SK-N-SH (cell line): ENCODE data around the gene HLA-DMA. TPM values are rescaled to one million over a fixed set of nuclear protein-coding genes. Genes with fewer than 3 reads are reported as not detected.

Experiments
- CTCF ChIA-PET: fragments of 300-600, 350-600 bp; formaldehyde crosslinking; extraction: SDS; loops from one replicate; lab custom pipeline; 2021; lab: Yijun Ruan, JAX
- POLR2A ChIA-PET: fragments of 350-600 bp; sonication (Branson Sonifier 250); formaldehyde crosslinking; extraction: SDS; loops from one replicate; lab custom pipeline; 2020; ENCODE audit warnings: antibody characterized with exemption, inconsistent platforms; lab: Yijun Ruan, JAX
- DNase-seq: peaks from one replicate; pipeline ENCODE4 v3.0.0; 2012
- H2AFZ ChIP-seq: fragments of 200-600 bp; sonication (generic); 2 replicates; pipeline ENCODE4 v1.8.1; 2016; ENCODE audit warnings: antibody characterized with exemption, mild to moderate bottlenecking, low read depth
- H3F3A ChIP-seq: fragments of 200-600 bp; sonication (generic); replicated peaks from 2 replicates; pipeline ENCODE3; 2016; ENCODE audit warnings: antibody characterized with exemption, mild to moderate bottlenecking; ENCODE audit not compliant: insufficient read depth
- H3K27ac ChIP-seq, 2 experiments: fragments of 200-500 bp in 1 of 2; fragments of 200-600 bp in 1 of 2; sonication (Bioruptor generic) in 1 of 2; sonication (generic), shearing (Covaris generic) in 1 of 2; 2 replicates each; pipeline versions ENCODE4 v1.5.1 to v1.6.1; 2014 to 2016; ENCODE audit warnings: low read depth in 2 of 2, inconsistent platforms in 1 of 2, low read length in 1 of 2, mild to moderate bottlenecking in 1 of 2, mixed read lengths in 1 of 2
- H3K27me3 ChIP-seq: fragments of 200-600 bp; sonication (generic), shearing (Covaris generic); 2 replicates; pipeline ENCODE4 v1.6.1; 2016; ENCODE audit warnings: mixed run types; ENCODE audit not compliant: insufficient read depth
- H3K36me3 ChIP-seq, 2 experiments: fragments of 200-500 bp in 1 of 2; fragments of 200-600 bp in 1 of 2; sonication (Bioruptor generic) in 1 of 2; sonication (generic) in 1 of 2; replicated peaks in 1 of 2; 2 replicates each; pipeline versions ENCODE3 to v1.5.1; 2014 to 2016; ENCODE audit warnings: low read length in 1 of 2, mild to moderate bottlenecking in 1 of 2; ENCODE audit not compliant: insufficient read depth in 2 of 2, control insufficient read depth in 1 of 2
- H3K4me1 ChIP-seq, 2 experiments: fragments of 200-500 bp in 1 of 2; fragments of 200-600 bp in 1 of 2; sonication (Bioruptor generic) in 1 of 2; sonication (generic), shearing (Covaris generic) in 1 of 2; 2 replicates each; pipeline versions ENCODE4 v1.5.1 to v1.6.1; 2014 to 2016; ENCODE audit warnings: low read depth in 1 of 2, low read length in 1 of 2, mixed run types in 1 of 2; ENCODE audit not compliant: insufficient read depth in 2 of 2, control insufficient read depth in 1 of 2
- H3K4me2 ChIP-seq: fragments of 200-600 bp; sonication (generic), shearing (Covaris generic); 2 replicates; pipeline ENCODE4 v1.6.1; 2017; ENCODE audit warnings: mixed run types
- H3K4me3 ChIP-seq, 2 experiments: fragments of 200-500 bp in 1 of 2; fragments of 200-600 bp in 1 of 2; sonication (Bioruptor generic) in 1 of 2; sonication (generic), shearing (Covaris generic) in 1 of 2; 2 replicates each; pipeline versions ENCODE4 v1.5.1 to v1.8.1; 2014 to 2016; ENCODE audit warnings: low read depth in 2 of 2, inconsistent platforms in 1 of 2, low read length in 1 of 2, mild to moderate bottlenecking in 1 of 2, mixed read lengths in 1 of 2, moderate library complexity in 1 of 2
- H3K79me2 ChIP-seq: fragments of 200-600 bp; sonication (generic); 2 replicates; pipeline ENCODE4 v1.8.1; 2017; ENCODE audit warnings: mild to moderate bottlenecking; ENCODE audit not compliant: insufficient read depth
- H3K9ac ChIP-seq: fragments of 200-600 bp; sonication (generic); 2 replicates; pipeline ENCODE4 v1.6.1; 2017; ENCODE audit warnings: mixed run types
- H3K9me2 ChIP-seq: fragments of 200-600 bp; sonication (generic); 2 replicates; pipeline ENCODE4 v1.6.1; 2017; ENCODE audit warnings: mixed run types
- H3K9me3 ChIP-seq: fragments of 200-600 bp; sonication (generic); 2 replicates; pipeline ENCODE4 v1.6.1; 2017; ENCODE audit warnings: mixed run types, mild to moderate bottlenecking, moderate library complexity
- H4K20me1 ChIP-seq: fragments of 200-600 bp; sonication (generic); 2 replicates; pipeline ENCODE4 v1.6.1; 2017; ENCODE audit warnings: mild to moderate bottlenecking, mixed run types; ENCODE audit not compliant: insufficient read depth
- ELF1 ChIP-seq: IDR thresholded peaks from 2 replicates; pipeline ENCODE4 v1.4.0; 2012
- EZH2phosphoT487 ChIP-seq: fragments of 200-600 bp; sonication (generic); IDR thresholded peaks from 2 replicates; pipeline ENCODE4 v1.6.1; 2017; ENCODE audit warnings: low read depth, mixed run types, mild to moderate bottlenecking, antibody characterized with exemption, moderate library complexity, borderline replicate concordance
- FOSL2 ChIP-seq: IDR thresholded peaks from 2 replicates; pipeline ENCODE4 v1.4.0; 2012; ENCODE audit warnings: low read depth, mild to moderate bottlenecking, moderate library complexity, borderline replicate concordance
- FOXJ3 ChIP-seq: sonication (generic); formaldehyde crosslinking; IDR thresholded peaks from 2 replicates; pipeline ENCODE4 v1.5.1; 2020; ENCODE audit warnings: mild to moderate bottlenecking, missing genetic modification reagents
- FOXM1 ChIP-seq: IDR thresholded peaks from 2 replicates; pipeline ENCODE4 v1.4.0; 2012; ENCODE audit warnings: low read depth, mild to moderate bottlenecking
- GABPA ChIP-seq: IDR thresholded peaks from 2 replicates; pipeline ENCODE4 v1.4.0; 2012; ENCODE audit warnings: low read depth, mild to moderate bottlenecking
- GATA2 ChIP-seq: sonication (generic); formaldehyde crosslinking; IDR thresholded peaks from 2 replicates; pipeline ENCODE4 v1.5.0; 2020; ENCODE audit warnings: mild to moderate bottlenecking, missing genetic modification reagents
- JUND ChIP-seq: IDR thresholded peaks from 2 replicates; pipeline ENCODE4 v1.4.0; 2012
- MEF2A ChIP-seq: IDR thresholded peaks from 2 replicates; pipeline ENCODE4 v1.4.0; 2012; ENCODE audit warnings: low read depth, borderline replicate concordance
- MXI1 ChIP-seq: IDR thresholded peaks from 2 replicates; pipeline ENCODE4 v1.6.1; 2012; ENCODE audit warnings: mild to moderate bottlenecking, low read depth, low read length, improper control_type of control experiment
- POLR2AphosphoS5 ChIP-seq: IDR thresholded peaks from 2 replicates; pipeline ENCODE4 v1.6.1; 2012; ENCODE audit warnings: low read depth, low read length
- RAD21 ChIP-seq: IDR thresholded peaks from 2 replicates; pipeline ENCODE4 v1.6.1; 2012; ENCODE audit warnings: mild to moderate bottlenecking, low read length
- RFX5 ChIP-seq: IDR thresholded peaks from 2 replicates; pipeline ENCODE4 v1.6.1; 2012; ENCODE audit warnings: mild to moderate bottlenecking, improper control_type of control experiment, low read length
- SIN3A ChIP-seq: IDR thresholded peaks from 2 replicates; pipeline ENCODE4 v1.6.1; 2012; ENCODE audit warnings: low read depth, mild to moderate bottlenecking, low read length, moderate library complexity, borderline replicate concordance
- SMC3 ChIP-seq: IDR thresholded peaks from 2 replicates; pipeline ENCODE4 v1.6.1; 2012; ENCODE audit warnings: low read depth, low read length, improper control_type of control experiment
- TAF1 ChIP-seq: IDR thresholded peaks from 2 replicates; pipeline ENCODE4 v1.6.1; 2012; ENCODE audit warnings: low read depth, mild to moderate bottlenecking, low read length, moderate library complexity, borderline replicate concordance
- TCF12 ChIP-seq: IDR thresholded peaks from 2 replicates; pipeline ENCODE4 v1.4.0; 2012
- TEAD4 ChIP-seq: IDR thresholded peaks from 2 replicates; pipeline ENCODE4 v1.4.0; 2012; ENCODE audit warnings: mild to moderate bottlenecking, borderline replicate concordance; ENCODE audit not compliant: insufficient read depth
- YY1 ChIP-seq: IDR thresholded peaks from 2 replicates; pipeline ENCODE4 v1.4.0; 2012; ENCODE audit warnings: low read depth, mild to moderate bottlenecking
- WGBS: methylation state at CpG from one replicate; pipeline ENCODE4 v1.1.6; 2017; ENCODE audit warnings: low lambda C conversion rate; 5-methylcytosine and 5-hydroxymethylcytosine counted together
- polyA plus RNA-seq, 3 experiments: library from polyadenylated mRNA; depleted of rRNA; stranded (reverse); fragments of >200 nt; gene quantifications; 2 replicates each; pipeline ENCODE4 v1.2.3, GENCODE V29; 2012
- TF ChIP-seq, protein P1 (sequence below): fragments of 200-600 bp; sonication (generic); IDR thresholded peaks from 2 replicates; pipeline ENCODE4 v1.6.1; 2017; ENCODE audit warnings: antibody characterized with exemption, mild to moderate bottlenecking, moderate library complexity
- TF ChIP-seq, protein P2 (sequence below): IDR thresholded peaks from 2 replicates; pipeline ENCODE4 v1.4.0; 2012; ENCODE audit warnings: low read depth, borderline replicate concordance
- TF ChIP-seq, protein P3 (sequence below): fragments of 150-350 bp; IDR thresholded peaks from 2 replicates; pipeline ENCODE4 v1.6.1; 2017; ENCODE audit warnings: antibody characterized with exemption, low read length, low read depth, borderline replicate concordance
- TF ChIP-seq, protein P4 (sequence below): IDR thresholded peaks from 2 replicates; pipeline ENCODE4 v1.6.1; 2012; ENCODE audit warnings: mild to moderate bottlenecking, low read depth, low read length, moderate library complexity
- TF ChIP-seq, protein P5 (sequence below): IDR thresholded peaks from 2 replicates; pipeline ENCODE4 v1.4.0; 2012; ENCODE audit warnings: low read depth, borderline replicate concordance

The HLA-DMA gene
- polyA plus RNA-seq, 1 of the 3 experiments (the other 2 are of a cell fraction), result 1.2 TPM

DNA sequence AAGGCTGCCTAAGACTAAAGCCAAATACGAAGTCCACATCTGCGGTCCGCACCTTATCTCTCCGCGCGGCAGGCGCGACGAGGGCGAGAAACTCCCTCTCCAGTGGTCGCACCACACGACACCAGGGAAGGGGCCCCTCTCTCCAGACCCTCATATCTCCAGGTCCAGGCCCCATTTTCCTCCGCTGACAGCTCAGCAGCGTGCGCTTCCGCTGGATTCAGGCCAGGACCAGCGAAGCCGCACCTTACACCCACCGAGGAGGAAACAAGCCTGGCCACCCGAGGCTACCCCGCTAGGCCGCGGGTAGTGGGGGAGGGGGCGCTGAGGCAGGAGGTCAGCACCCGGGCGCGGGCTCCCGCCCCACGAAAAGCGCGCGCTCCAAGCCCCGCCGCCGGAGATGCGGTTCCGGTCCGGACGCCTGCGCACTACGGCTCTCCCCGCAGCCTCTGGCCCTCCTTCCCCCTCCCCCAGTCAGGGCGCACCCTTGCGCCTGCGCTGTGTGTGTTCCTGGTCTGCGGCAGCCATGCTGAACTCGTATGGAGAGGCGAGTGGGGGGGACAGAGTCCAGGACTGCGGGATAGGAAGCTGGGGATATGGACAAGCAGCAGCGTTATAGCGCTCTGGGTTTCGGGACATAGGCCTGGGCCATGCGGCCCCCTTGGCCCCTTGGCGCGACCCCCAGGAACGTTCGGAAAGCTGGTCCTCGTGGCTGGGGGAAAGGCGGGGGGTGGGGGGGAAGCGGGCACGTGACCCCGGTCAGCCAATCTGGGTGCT, 15.4 kb upstream of the HLA-DMA start, which contains the start of gene BRD2:
Gene BRD2, plus strand, starts transcription at position 502 of the 774 bp plus-strand sequence. CDS start 4,305 bp downstream, outside the sequence.
- Histone ChIP-seq H3K27me3 (no peaks in the 10 kb centered on the region), H3K36me3 (peaks cover 11 to 15% of the 10 kb centered on the region in 2 experiments), H3K9ac (peak within 1 kb of the TSS; percentile 94), H2AFZ (peak within 1 kb of the TSS; percentile 65), H3K9me2 (no peaks in the 10 kb centered on the region), H3K9me3 (no peaks in the 10 kb centered on the region), H3K79me2 (peaks cover 54% of the 10 kb centered on the region), H4K20me1 (peaks cover 12% of the 10 kb centered on the region), H3K27ac (peak within 1 kb of the TSS; percentile 97 to 99), H3K4me3 (peak within 1 kb of the TSS; percentile 80 to 83), H3K4me1 (peaks cover 6% of the 10 kb centered on the region in 2 experiments; a peak in 2 of 4 replicates), H3K4me2 (peak within 1 kb of the TSS; percentile 97), H3F3A (peaks cover 33% of the 10 kb centered on the region)
- POLR2A ChIA-PET, result interaction anchor here (1.2 kb wide), 1 partner anchor 13 kb away, joined by 3 read pairs; no protein-coding TSS in a partner anchor
- CTCF ChIA-PET, result interaction anchor here (0.7 to 12.0 kb wide), 24 partner anchors 8 to 891 kb away, joined by 3 to 203 read pairs (median 4); partner anchors contain the start of genes HLA-DMA, HLA-DMB and TAP2
- WGBS, result 2% methylated on average over 10 of the region's 62 CpGs
- peak; percentile 93 for DNase-seq
- peak; percentile 53; the same call in 1 of the 2 replicates for TF ChIP-seq RFX5
- TF ChIP-seq GABPA, result no peak
- no peak for TF ChIP-seq FOXM1
- no peak for TF ChIP-seq EZH2phosphoT487
- TF ChIP-seq ELF1, result no peak
- no peak for TF ChIP-seq FOSL2
- TF ChIP-seq, protein P1, sequence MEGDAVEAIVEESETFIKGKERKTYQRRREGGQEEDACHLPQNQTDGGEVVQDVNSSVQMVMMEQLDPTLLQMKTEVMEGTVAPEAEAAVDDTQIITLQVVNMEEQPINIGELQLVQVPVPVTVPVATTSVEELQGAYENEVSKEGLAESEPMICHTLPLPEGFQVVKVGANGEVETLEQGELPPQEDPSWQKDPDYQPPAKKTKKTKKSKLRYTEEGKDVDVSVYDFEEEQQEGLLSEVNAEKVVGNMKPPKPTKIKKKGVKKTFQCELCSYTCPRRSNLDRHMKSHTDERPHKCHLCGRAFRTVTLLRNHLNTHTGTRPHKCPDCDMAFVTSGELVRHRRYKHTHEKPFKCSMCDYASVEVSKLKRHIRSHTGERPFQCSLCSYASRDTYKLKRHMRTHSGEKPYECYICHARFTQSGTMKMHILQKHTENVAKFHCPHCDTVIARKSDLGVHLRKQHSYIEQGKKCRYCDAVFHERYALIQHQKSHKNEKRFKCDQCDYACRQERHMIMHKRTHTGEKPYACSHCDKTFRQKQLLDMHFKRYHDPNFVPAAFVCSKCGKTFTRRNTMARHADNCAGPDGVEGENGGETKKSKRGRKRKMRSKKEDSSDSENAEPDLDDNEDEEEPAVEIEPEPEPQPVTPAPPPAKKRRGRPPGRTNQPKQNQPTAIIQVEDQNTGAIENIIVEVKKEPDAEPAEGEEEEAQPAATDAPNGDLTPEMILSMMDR, result no peak
- TF ChIP-seq, protein P2, sequence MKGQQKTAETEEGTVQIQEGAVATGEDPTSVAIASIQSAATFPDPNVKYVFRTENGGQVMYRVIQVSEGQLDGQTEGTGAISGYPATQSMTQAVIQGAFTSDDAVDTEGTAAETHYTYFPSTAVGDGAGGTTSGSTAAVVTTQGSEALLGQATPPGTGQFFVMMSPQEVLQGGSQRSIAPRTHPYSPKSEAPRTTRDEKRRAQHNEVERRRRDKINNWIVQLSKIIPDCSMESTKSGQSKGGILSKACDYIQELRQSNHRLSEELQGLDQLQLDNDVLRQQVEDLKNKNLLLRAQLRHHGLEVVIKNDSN, result peak; percentile 94
- TF ChIP-seq TAF1, result peak; percentile 64; the same call in 1 of the 2 replicates
- TF ChIP-seq SMC3, result no peak
- TF ChIP-seq MXI1, result peak; percentile 67; the same call in 1 of the 2 replicates
- TF ChIP-seq SIN3A, result peak; percentile 78
- TF ChIP-seq YY1, result peak; percentile 88
- peak; percentile 82 for TF ChIP-seq POLR2AphosphoS5
- TF ChIP-seq, protein P3, sequence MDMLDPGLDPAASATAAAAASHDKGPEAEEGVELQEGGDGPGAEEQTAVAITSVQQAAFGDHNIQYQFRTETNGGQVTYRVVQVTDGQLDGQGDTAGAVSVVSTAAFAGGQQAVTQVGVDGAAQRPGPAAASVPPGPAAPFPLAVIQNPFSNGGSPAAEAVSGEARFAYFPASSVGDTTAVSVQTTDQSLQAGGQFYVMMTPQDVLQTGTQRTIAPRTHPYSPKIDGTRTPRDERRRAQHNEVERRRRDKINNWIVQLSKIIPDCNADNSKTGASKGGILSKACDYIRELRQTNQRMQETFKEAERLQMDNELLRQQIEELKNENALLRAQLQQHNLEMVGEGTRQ, result peak; percentile 46; the same call in 1 of the 2 replicates
- TF ChIP-seq JUND, result no peak
- TF ChIP-seq TEAD4, result no peak
- no peak for TF ChIP-seq MEF2A
- TF ChIP-seq TCF12, result no peak
- peak; percentile 23; the same call in 1 of the 2 replicates for TF ChIP-seq GATA2 (CRISPR knock-in tag)
- TF ChIP-seq, protein P4, sequence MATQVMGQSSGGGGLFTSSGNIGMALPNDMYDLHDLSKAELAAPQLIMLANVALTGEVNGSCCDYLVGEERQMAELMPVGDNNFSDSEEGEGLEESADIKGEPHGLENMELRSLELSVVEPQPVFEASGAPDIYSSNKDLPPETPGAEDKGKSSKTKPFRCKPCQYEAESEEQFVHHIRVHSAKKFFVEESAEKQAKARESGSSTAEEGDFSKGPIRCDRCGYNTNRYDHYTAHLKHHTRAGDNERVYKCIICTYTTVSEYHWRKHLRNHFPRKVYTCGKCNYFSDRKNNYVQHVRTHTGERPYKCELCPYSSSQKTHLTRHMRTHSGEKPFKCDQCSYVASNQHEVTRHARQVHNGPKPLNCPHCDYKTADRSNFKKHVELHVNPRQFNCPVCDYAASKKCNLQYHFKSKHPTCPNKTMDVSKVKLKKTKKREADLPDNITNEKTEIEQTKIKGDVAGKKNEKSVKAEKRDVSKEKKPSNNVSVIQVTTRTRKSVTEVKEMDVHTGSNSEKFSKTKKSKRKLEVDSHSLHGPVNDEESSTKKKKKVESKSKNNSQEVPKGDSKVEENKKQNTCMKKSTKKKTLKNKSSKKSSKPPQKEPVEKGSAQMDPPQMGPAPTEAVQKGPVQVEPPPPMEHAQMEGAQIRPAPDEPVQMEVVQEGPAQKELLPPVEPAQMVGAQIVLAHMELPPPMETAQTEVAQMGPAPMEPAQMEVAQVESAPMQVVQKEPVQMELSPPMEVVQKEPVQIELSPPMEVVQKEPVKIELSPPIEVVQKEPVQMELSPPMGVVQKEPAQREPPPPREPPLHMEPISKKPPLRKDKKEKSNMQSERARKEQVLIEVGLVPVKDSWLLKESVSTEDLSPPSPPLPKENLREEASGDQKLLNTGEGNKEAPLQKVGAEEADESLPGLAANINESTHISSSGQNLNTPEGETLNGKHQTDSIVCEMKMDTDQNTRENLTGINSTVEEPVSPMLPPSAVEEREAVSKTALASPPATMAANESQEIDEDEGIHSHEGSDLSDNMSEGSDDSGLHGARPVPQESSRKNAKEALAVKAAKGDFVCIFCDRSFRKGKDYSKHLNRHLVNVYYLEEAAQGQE, result no peak
- TF ChIP-seq FOXJ3 (CRISPR knock-in tag), result no peak
- no peak for TF ChIP-seq RAD21
- TF ChIP-seq, protein P5, sequence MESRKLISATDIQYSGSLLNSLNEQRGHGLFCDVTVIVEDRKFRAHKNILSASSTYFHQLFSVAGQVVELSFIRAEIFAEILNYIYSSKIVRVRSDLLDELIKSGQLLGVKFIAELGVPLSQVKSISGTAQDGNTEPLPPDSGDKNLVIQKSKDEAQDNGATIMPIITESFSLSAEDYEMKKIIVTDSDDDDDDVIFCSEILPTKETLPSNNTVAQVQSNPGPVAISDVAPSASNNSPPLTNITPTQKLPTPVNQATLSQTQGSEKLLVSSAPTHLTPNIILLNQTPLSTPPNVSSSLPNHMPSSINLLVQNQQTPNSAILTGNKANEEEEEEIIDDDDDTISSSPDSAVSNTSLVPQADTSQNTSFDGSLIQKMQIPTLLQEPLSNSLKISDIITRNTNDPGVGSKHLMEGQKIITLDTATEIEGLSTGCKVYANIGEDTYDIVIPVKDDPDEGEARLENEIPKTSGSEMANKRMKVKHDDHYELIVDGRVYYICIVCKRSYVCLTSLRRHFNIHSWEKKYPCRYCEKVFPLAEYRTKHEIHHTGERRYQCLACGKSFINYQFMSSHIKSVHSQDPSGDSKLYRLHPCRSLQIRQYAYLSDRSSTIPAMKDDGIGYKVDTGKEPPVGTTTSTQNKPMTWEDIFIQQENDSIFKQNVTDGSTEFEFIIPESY, result no peak
